ENCODE data around the gene ZBTB45. TPM values are rescaled to one million over a fixed set of nuclear protein-coding genes. Genes with fewer than 3 reads are reported as not detected.

ZBTB45 gene
- total and polyA plus RNA-seq, 9 of the 15 experiments (the other 6 are each of a cell fraction or from before 2014, with no cell fraction given): 0.08 to 16.1 (median 1.8) TPM

GRCh38 chr19:58558066-58558622 is 38.5 kb upstream of the ZBTB45 start, which contains the start of gene UBE2M (continued):
- TF ChIP-seq RREB1 (CRISPR knock-in tag; IDR thresholded peaks at IDR 0.05): no peak
- TF ChIP-seq POLR3G (IDR thresholded peaks at IDR 0.05; ENCODE audit: extremely low read depth, insufficient read length, insufficient replicate concordance): no peak
- TF ChIP-seq E4F1 (CRISPR knock-in tag; IDR thresholded peaks at IDR 0.05; ENCODE audit: borderline replicate concordance): no peak
- no peak; the same call in 1 of the 2 replicates for TF ChIP-seq HCFC1 (IDR thresholded peaks at IDR 0.05; ENCODE audit: low read depth, low read length)
- no peak for TF ChIP-seq CREB5 (CRISPR knock-in tag; IDR thresholded peaks at IDR 0.05)
- no peak for TF ChIP-seq RBM39 (optimal IDR thresholded peaks at IDR 0.05; ENCODE audit: low read depth, low read length)
- no peak for TF ChIP-seq CAMTA2 (CRISPR knock-in tag; conservative IDR thresholded peaks at IDR 0.05)
- TF ChIP-seq FOXJ2 (tag; IDR thresholded peaks at IDR 0.05): no peak
- TF ChIP-seq HNRNPK (IDR thresholded peaks at IDR 0.05; ENCODE audit: low read depth, low read length, poor library complexity, severe bottlenecking): no peak
- TF ChIP-seq ZNF212 (CRISPR knock-in tag; IDR thresholded peaks at IDR 0.05): no peak
- TF ChIP-seq OTX1 (CRISPR knock-in tag; IDR thresholded peaks at IDR 0.05): 0 out of 2 replicates have a peak, but pooled peaks have one; percentile 31
- TF ChIP-seq ZBTB49 (CRISPR knock-in tag; IDR thresholded peaks at IDR 0.05; ENCODE audit: borderline replicate concordance): no peak
- TF ChIP-seq SETDB1 (IDR thresholded peaks at IDR 0.05; ENCODE audit: low read length): no peak
- 0 out of 2 replicates have a peak, but pooled peaks have one; percentile 45 for TF ChIP-seq ZBTB26 (CRISPR knock-in tag; IDR thresholded peaks at IDR 0.05)

Data from K562 (cell line).